GM19023 (cell line): ENCODE results near the gene INHA.

Experiments
- ATAC-seq: cut with Tn5 transposase; IDR thresholded peaks from one replicate; pipeline ENCODE4 v1.9.1; 2021; ENCODE audit warnings: mild to moderate bottlenecking, moderate library complexity; ENCODE audit not compliant: unreplicated experiment

Gene INHA

DNA sequence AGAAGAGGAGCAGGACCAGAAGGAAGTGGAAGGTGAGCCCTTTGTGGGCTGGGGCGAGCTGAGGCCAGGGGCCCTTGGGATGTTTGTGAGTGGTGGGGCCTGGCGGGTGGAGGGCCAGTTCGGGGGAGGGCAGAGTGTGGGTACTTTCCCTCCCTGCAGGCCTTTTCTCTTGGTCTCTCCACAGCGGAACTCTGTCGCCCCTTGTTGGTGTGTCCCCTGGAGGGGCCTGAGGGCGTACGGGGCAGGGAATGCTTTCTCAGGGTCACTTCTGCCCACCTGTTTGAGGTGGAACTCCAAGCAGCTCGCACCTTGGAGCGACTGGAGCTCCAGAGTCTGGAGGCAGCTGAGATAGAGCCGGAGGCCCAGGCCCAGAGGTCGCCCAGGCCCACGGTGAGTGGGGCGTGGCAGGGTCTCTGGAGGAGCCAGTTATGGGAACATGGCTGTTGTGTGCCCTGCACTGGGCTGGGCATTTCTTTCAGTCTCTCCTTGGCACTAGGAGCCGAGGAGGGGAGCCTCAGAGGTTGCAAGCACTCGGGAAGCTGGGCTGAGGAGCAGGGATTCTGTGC is 36.4 kb downstream of the INHA start:
- no peak for ATAC-seq

DNA sequence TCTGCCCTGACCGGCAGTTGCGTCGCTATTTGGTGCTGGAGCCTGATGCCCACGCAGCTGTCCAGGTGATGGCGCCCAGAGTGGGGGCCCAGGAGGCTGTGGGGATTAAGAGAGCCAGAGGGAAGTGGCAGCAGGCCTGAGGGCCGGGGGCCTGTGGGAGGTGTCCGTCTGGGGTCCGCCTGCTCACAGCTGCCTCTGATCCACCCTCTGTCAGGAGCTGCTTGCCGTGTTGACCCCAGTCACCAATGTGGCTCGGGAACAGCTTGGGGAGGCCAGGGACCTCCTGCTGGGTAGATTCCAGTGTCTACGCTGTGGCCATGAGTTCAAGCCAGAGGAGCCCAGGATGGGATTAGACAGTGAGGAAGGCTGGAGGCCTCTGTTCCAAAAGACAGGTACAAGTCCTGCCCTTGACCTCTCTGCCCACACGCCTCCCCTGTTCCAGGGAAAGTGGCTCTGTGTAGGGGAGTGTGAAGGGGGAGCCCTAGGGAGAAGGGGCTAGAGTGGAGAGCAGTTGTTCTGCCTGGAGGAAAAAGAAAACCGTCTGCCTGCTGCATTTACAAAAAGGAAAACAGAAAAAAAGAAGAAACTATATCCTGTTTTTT is 37.1 kb downstream of the INHA start:
- no peak for ATAC-seq

DNA sequence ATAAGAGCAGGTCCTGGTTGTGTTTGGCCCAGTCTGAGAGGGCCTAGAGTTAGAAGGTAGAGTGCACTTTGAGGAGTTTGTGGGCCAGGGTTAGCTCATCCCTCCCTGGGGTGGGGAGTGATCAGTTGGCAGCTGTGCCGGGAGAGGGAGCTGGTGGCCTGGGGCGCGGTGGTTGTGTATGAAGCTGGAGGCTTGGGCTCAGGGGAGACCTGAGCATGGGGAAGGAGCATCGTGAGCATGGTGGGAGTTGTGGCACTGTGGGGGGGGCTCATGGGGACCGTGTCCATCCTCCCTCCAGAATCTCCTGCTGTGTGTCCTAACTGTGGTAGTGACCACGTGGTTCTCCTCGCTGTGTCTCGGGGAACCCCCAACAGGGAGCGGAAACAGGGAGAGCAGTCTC is 39.2 kb downstream of the INHA start:
- no peak for ATAC-seq

DNA sequence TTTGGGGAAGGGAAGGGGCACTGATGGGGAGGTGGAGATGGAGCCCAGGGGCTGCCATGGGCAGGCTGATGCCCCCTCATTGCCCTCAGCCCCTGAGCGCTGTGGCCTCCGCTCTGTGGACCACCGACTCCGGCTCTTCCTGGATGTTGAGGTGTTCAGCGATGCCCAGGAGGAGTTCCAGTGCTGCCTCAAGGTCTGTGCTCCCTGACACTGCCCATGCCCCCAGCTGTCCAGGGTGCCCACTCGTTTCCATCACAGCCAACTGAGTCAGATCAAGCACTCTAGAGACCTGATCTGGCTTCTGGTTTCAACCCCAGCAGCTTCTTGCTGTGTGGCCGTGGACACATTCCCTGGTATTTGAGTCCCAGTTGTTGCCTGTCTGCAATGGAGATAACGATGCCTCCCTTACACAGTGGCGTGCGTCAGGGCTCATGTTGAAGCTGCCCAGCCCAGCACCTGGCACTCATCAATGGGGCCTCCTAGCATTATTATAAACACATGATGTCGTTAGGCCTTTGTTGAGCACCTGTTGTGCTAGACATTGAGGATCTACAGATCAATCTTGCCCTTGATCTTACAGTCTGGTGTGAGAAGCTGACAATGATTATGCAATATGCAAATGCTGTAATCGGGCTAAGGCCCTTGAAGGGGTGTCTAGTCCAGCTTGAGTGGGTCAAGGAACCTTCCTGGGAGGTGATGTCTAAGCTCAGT is 39.9 kb downstream of the INHA start:
- ATAC-seq, result no peak

DNA sequence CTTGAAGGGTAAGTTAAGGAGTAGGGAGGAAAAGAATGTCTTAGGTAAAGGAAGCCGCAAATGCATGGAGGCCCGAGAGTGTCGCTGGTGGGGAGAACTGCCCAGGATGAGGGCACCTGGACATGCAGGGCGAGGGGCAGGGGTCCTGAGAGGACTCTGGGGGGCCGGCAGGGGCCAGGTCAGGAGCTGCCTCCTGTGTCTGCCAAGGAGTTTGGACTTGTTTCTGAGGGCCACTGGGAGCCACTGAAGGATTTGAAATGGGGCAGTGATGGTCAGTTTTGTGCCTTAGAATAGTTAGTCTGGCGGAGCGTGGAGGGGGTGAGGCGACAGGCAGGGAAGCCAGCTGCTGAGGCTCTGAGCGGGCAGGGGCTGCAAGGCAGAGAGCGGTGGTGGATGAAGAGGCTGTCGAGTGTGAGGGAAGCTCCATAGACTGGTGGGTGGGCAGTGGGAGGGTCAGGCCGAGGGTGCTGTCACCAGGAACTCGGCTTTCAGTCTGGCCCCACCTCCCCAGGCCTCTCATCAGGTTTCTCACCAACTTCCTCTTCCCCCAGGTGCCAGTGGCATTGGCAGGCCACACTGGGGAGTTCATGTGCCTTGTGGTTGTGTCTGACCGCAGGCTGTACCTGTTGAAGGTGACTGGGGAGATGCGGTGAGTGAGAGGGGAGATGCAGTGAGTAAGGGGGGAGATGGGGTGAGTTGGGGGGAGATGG is 40.6 kb downstream of the INHA start:
- ATAC-seq, result no peak

DNA sequence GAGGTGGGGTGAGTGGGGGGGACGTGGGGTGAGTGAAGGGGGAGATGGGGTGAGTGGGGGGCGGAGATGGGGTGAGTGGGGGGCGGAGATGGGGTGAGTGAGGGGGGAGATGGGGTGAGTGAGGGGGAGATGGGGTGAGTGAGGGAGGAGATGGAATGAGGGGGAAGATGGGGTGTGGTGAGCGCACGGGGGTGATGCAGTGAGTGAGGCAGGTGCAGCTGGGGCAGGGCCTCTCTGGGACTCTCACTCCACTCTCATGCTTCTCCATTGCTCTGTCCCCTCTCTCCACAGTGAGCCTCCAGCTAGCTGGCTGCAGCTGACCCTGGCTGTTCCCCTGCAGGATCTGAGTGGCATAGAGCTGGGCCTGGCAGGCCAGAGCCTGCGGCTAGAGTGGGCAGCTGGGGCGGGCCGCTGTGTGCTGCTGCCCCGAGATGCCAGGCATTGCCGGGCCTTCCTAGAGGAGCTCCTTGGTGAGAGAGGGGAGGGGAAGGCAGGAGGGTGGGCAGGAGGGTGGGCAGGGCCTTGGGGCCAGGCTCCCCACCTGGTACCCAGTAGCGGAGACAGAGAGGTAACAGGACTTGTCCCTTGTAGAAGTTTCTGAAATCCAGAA is 41.5 kb downstream of the INHA start:
- no peak for ATAC-seq

DNA sequence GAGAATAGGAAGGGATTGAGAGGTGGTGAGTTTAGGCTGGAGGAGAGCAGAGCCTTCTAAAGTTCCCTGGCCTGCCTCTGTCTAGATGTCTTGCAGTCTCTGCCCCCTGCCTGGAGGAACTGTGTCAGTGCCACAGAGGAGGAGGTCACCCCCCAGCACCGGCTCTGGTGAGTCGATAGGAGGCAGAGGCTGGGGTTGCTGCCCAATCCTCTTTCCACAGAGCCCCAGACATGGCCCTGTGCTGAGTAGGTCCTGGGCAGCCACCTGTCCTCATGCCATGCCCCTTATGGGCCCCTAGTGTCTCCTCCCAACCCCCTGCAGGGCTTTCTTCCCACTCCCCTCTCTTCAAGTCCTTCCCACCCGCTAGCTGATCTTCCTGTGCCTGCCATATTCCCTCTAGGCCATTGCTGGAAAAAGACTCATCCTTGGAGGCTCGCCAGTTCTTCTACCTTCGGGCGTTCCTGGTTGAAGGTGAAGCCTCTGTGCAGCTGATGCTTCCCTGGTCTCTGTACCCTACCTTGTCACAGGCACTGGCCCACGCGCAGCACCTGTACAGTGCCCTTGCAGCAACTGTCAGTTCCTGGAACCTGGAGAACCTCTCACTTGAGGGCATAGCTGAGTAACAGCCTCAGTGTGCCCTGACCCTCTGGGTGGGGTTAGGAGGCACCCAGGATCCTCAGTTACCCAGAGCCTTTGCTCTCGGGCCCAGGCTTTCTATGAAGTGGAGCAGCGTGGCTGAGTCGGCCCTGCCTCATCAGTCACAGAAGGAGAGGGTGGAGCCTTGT is 42.2 kb downstream of the INHA start:
- ATAC-seq, result no peak

DNA sequence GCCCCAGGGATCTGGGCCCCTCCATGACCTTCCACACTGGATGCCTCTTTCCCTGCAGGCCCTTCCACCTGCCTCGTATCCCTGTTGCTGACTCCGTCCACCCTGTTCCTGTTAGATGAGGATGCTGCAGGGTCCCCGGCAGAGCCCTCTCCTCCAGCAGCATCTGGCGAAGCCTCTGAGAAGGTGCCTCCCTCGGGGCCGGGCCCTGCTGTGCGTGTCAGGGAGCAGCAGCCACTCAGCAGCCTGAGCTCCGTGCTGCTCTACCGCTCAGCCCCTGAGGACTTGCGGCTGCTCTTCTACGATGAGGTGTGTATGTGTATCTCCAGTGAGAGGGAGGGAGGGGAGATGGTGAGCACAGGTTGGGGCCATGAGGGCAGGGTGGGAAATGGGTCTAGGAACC is 42.9 kb downstream of the INHA start:
- ATAC-seq, result no peak

DNA sequence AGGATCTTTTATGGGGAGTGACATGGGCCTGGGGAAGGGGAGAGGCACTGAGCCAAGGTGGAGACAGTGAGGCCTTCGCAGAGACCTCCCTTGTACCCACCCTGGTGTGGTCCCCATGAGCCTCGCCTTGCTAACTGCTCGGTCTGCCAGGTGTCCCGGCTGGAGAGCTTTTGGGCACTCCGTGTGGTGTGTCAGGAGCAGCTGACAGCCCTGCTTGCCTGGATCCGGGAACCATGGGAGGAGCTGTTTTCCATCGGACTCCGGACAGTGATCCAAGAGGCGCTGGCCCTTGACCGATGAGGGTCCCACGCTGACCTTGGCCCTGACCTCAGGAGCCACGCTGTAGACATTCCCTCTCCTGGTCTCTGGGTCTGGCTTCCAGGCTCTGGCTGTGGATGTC is 43.8 kb downstream of the INHA start:
- no peak for ATAC-seq

DNA sequence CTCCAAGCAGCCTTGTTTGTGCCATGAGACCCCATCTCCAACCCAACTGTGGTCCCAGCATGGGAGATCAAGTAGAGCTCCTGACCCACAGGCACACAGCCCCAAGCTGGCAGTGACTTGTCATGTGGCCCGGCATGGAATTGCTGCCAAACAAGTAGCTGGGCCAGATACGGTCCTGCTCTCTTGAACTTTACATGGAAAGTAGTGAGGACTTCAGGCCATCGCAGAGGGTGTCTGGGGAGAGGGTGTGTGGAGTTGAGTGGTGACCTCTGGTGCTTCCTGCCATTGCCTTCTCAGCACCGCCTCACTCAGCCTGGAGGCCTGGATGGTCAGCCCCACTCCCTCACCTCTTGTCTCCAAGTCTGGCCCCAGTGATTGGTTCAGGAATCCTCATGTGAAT is 44.4 kb downstream of the INHA start:
- ATAC-seq, result no peak

DNA sequence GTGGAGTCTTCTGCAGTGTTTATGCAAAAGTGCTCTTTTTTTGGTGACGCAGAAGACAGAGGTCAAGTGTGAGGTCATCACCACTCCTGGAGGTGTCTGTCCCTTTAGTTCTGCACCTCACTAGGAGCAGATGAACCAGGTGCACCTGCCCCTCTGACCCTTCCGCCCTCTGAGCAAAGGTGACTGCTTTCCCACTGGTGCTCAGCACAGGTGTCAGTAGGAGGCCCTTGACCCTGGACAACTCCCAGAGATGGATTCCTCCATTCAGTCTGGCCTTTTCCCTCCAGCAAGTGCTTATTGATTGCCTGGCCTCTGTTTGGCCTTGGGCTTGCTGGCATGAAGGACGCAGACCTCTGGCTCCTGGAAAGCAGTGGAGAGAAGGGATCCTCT is 46.6 kb downstream of the INHA start:
- no peak for ATAC-seq

DNA sequence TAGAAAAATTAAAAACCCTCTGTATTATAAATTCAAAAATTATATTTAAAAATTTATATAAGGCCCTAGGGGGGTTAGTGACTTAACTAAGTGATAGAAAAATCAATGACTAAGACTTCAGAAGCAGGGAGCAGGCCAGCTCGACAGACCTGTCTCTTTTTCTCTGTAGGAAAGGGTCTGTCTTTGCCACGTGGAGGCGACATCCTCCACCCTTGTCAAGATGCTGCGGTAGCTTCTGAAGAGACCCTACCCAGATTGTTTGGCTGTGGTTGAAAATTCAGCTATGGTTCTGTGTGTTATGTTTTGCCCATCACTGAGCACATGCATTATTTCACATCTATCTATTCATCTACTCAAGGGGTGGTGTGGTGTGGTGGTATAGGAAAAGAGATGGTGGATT is 47.1 kb downstream of the INHA start:
- ATAC-seq, result no peak

DNA sequence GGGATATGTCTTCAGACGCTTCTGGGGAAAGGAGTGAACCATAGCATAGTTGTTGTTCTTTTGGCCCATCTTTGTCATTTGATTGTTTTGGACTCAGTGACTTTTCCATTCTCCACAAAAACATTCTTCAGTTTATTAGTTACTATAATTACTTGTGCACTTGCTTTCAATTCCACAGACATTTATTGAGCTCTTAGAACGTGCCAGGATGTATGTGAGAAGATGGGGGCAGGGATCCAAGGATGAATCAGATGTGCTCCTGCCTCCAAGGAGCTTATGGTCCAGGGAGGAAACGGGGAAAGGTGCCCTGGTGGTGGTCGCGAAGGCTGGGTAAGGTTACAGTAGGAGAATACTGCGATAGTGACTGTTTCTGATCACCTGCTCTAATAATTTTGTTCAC is 48.4 kb downstream of the INHA start:
- ATAC-seq, result no peak

DNA sequence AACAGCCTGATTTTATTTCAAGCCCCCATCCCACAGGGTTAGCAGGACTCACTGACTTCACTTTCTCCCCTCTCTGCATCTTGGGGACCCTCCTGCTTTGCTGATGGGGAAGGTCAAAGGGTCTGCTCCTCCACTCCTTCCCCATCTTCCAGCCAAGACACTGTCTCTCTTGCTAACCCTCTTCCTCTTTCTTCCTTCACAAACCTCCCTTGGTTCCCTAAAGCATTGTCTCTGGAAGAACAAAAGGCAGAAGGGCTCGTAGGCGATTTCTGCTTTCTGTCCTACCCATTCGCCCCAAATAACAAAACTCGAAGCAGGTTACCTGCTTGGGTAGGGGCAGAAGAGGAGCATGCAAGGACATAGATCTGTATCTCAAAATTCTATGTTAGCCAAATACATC is 49.8 kb downstream of the INHA start:
- ATAC-seq, result no peak

DNA sequence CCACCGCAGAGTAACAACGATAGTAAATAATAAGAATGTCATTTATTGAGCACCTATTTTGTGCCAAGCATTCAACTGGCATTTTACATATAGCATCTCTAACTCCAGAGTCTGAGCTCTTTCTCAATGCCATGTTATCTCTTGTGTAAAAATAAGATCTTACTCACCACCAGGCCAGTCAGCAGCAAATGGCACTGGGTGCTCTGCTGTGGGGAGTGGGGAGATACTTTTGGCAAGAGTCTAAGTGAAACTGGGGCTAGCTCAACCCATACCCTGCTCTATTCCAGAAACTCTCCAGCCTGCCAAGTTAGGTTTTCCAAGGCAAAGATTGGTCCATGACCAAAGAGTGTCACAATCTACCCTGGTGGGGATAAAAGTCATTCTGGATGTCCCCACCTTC is 50.4 kb downstream of the INHA start:
- ATAC-seq, result no peak

DNA sequence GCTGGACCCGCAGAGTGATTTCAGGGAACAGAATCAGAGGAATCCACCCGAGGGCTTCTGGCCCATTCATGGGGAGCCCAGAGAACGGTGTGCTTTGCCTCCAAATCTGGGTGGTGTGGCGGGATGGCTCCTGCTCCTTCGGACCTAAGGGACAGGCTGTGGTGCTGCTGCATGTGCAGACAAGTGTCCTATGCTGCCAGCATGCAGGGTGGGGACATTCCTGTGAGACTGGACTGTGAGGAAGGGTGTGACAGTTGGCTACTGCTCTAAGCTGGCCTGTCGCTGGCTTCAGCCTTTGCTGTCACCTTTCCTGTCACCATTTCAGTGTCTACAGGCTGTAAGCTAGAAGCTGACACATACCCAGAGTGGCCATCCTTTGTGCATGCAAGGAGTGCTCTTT is 52.5 kb downstream of the INHA start:
- no peak for ATAC-seq

DNA sequence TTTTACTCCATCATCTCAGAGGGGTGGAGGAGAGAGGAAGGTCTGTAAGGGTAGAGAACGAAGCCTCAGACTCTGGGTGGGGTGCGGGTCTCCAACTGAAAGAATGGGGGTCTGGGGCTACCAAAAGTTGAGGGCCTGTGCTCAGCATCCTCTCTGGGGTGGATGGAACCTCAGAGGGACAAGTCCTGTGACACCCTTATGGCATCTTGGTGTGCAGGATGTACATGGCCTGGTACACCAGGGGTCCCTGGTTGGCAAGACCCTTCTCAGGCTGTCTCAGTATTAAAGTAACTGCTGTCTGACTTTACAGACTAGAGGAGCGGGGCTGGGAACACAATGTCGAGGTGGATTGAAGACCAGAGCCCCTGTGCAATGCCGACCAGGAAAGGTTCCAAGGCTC is 53.1 kb downstream of the INHA start:
- no peak for ATAC-seq
